ENCODE results near the gene DNAH1.
"Not testable (repeated sequence)": the region's sequence is repeated elsewhere in the genome, so short reads cannot be mapped to it uniquely, and the experiment has no call there.

DNA sequence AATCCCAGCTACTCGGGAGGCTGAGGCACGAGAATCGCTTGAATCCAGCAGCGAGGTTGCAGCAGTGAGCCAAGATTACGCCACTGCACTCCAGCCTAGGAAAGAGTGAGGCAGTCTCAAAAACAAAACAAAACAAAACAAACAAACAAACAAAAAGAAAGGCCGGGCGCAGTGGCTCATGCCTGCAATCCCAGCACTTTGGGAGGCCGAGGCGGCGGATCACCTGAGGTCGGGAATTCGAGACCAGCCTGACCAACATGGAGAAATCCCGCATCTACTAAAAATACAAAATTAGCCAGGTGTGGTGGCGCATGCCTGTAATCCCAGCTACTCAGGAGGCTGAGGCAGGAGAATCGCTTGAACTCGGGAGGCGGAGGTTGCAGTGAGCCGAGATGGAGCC, 41.3 kb upstream of the DNAH1 start:
- TF ChIP-seq, protein P1, sequence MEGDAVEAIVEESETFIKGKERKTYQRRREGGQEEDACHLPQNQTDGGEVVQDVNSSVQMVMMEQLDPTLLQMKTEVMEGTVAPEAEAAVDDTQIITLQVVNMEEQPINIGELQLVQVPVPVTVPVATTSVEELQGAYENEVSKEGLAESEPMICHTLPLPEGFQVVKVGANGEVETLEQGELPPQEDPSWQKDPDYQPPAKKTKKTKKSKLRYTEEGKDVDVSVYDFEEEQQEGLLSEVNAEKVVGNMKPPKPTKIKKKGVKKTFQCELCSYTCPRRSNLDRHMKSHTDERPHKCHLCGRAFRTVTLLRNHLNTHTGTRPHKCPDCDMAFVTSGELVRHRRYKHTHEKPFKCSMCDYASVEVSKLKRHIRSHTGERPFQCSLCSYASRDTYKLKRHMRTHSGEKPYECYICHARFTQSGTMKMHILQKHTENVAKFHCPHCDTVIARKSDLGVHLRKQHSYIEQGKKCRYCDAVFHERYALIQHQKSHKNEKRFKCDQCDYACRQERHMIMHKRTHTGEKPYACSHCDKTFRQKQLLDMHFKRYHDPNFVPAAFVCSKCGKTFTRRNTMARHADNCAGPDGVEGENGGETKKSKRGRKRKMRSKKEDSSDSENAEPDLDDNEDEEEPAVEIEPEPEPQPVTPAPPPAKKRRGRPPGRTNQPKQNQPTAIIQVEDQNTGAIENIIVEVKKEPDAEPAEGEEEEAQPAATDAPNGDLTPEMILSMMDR (conservative IDR thresholded peaks at IDR 0.05; ENCODE audit: low read length) = not testable (repeated sequence)
- TF ChIP-seq EZH2phosphoT487 (IDR thresholded peaks at IDR 0.05; ENCODE audit: borderline replicate concordance, low read depth, low read length) = not testable (repeated sequence)
